Effector CD8-positive, alpha-beta T cell (primary cell): ENCODE results near the gene FSTL4.

Experiments
- DNase-seq: peaks from one replicate; lab custom pipeline; 2025; lab: John Stamatoyannopoulos, UW

The FSTL4 gene

GRCh38 chr5:133478199-133478985, 133.9 kb downstream of the FSTL4 start:
- no peak for DNase-seq

GRCh38 chr5:133475986-133476385, 136.4 kb downstream of the FSTL4 start:
- DNase-seq = no peak

- DNase-seq = no peak
Measured at GRCh38 chr5:133474851-133475590, 137.3 kb downstream of the FSTL4 start.

GRCh38 chr5:133473291-133473690, 139.1 kb downstream of the FSTL4 start:
- no peak for DNase-seq

GRCh38 chr5:133472829-133473228, 139.5 kb downstream of the FSTL4 start:
- no peak for DNase-seq

GRCh38 chr5:133471699-133472098, 140.6 kb downstream of the FSTL4 start:
- DNase-seq = no peak

- no peak for DNase-seq
Measured at GRCh38 chr5:133470841-133471240, 141.5 kb downstream of the FSTL4 start.

GRCh38 chr5:133469846-133470245, 142.5 kb downstream of the FSTL4 start:
- no peak for DNase-seq

- no peak for DNase-seq
Measured at GRCh38 chr5:133469252-133469651, 143.1 kb downstream of the FSTL4 start.

- no peak for DNase-seq
Measured at GRCh38 chr5:133468596-133468995, 143.7 kb downstream of the FSTL4 start.

GRCh38 chr5:133467826-133468463, 144.4 kb downstream of the FSTL4 start:
- no peak for DNase-seq

- no peak for DNase-seq
Measured at GRCh38 chr5:133467335-133467779, 145.0 kb downstream of the FSTL4 start.

GRCh38 chr5:133466556-133467334, 145.6 kb downstream of the FSTL4 start:
- no peak for DNase-seq

GRCh38 chr5:133464013-133464412, 148.3 kb downstream of the FSTL4 start:
- DNase-seq = no peak

- no peak for DNase-seq
Measured at GRCh38 chr5:133461796-133462516, 150.4 kb downstream of the FSTL4 start.

GRCh38 chr5:133460172-133460758, 152.1 kb downstream of the FSTL4 start:
- DNase-seq = no peak

- DNase-seq = no peak
Measured at GRCh38 chr5:133459474-133460160, 152.7 kb downstream of the FSTL4 start.

- no peak for DNase-seq
Measured at GRCh38 chr5:133458435-133458834, 153.9 kb downstream of the FSTL4 start.

- DNase-seq = no peak
Measured at GRCh38 chr5:133457439-133458355, 154.6 kb downstream of the FSTL4 start.
